IMR-90 (cell line): ENCODE measurements around the gene BLOC1S6. TPM values are rescaled to one million over a fixed set of nuclear protein-coding genes. Genes with fewer than 3 reads are reported as not detected.

ENCODE experiments used
- ATAC-seq: fragments of 200-7000 bp; cut with Tn5 transposase; 2 replicates; pipeline ENCODE4 v1.9.1; 2020; ENCODE audit warnings: low read depth, mild to moderate bottlenecking, moderate library complexity
- BruUV-seq: library from RNA; stranded (reverse); fragments of 400-500 nt; replicated peaks from 2 replicates; lab custom pipeline; 2021; lab: Mats Ljungman, UMichigan
- CTCF ChIA-PET: fragments of 300-600 bp; formaldehyde crosslinking; extraction: SDS; loops from one replicate; lab custom pipeline; 2021; ENCODE audit warnings: antibody characterized with exemption; lab: Yijun Ruan, JAX
- POLR2A ChIA-PET: fragments of 300-600 bp; sonication (Branson Sonifier 250); formaldehyde crosslinking; loops from one replicate; lab custom pipeline; 2022; ENCODE audit warnings: antibody characterized with exemption; ENCODE audit not compliant: unreplicated experiment; lab: Charles Lee
- DNase-seq: peaks from one replicate; pipeline ENCODE4 v3.0.0; 2013
- H2AFZ ChIP-seq: replicated peaks from 2 replicates; pipeline ENCODE3; 2013; ENCODE audit warnings: low read length, mild to moderate bottlenecking; ENCODE audit not compliant: poor library complexity
- H2AK5ac ChIP-seq: 2 replicates; pipeline ENCODE4 v1.6.1; 2013; ENCODE audit warnings: low read depth, low read length, inconsistent platforms
- H2AK9ac ChIP-seq: replicated peaks from 2 replicates; pipeline ENCODE3; 2013; ENCODE audit warnings: mild to moderate bottlenecking, low read depth, low read length, moderate library complexity; ENCODE audit not compliant: poor library complexity
- H2BK120ac ChIP-seq: 2 replicates; pipeline ENCODE4 v1.6.1; 2013; ENCODE audit warnings: low read depth, low read length, inconsistent platforms
- H2BK15ac ChIP-seq: 3 replicates; pipeline ENCODE4 v1.6.1; 2013; ENCODE audit warnings: low read depth, low read length, inconsistent platforms
- H2BK20ac ChIP-seq: 2 replicates; pipeline ENCODE4 v1.6.1; 2013; ENCODE audit warnings: low read depth, mild to moderate bottlenecking, inconsistent platforms, low read length, moderate library complexity
- H2BK5ac ChIP-seq: 2 replicates; pipeline ENCODE4 v1.6.1; 2013; ENCODE audit warnings: mild to moderate bottlenecking, low read depth, low read length, inconsistent platforms; ENCODE audit not compliant: poor library complexity, severe bottlenecking
- H3K14ac ChIP-seq: replicated peaks from 2 replicates; pipeline ENCODE4 v1.6.1; 2013; ENCODE audit warnings: low read depth, low read length, inconsistent platforms
- H3K18ac ChIP-seq: 2 replicates; pipeline ENCODE4 v1.6.1; 2013; ENCODE audit warnings: low read depth, low read length, control low read depth
- H3K23ac ChIP-seq: 2 replicates; pipeline ENCODE4 v1.6.1; 2013; ENCODE audit warnings: low read depth, low read length, inconsistent platforms
- H3K27ac ChIP-seq: 2 replicates; pipeline ENCODE4 v1.5.1; 2013; ENCODE audit warnings: mild to moderate bottlenecking, control low read depth, low read length; ENCODE audit not compliant: insufficient read depth
- H3K27me3 ChIP-seq: 2 replicates; pipeline ENCODE4 v1.6.1; 2013; ENCODE audit warnings: low read length; ENCODE audit not compliant: control insufficient read depth, insufficient read depth
- H3K36me3 ChIP-seq: 2 replicates; pipeline ENCODE4 v1.6.1; 2013; ENCODE audit warnings: low read length, mixed read lengths; ENCODE audit not compliant: control insufficient read depth, insufficient read depth
- H3K4ac ChIP-seq: 2 replicates; pipeline ENCODE4 v1.6.1; 2013; ENCODE audit warnings: low read depth, low read length, inconsistent platforms
- H3K4me1 ChIP-seq: 2 replicates; pipeline ENCODE4 v1.6.1; 2013; ENCODE audit warnings: low read length, mixed read lengths; ENCODE audit not compliant: control insufficient read depth, insufficient read depth
- H3K4me2 ChIP-seq: 2 replicates; pipeline ENCODE4 v1.6.1; 2013; ENCODE audit warnings: low read depth, mild to moderate bottlenecking, control low read depth, low read length, moderate library complexity
- H3K4me3 ChIP-seq: 2 replicates; pipeline ENCODE4 v1.5.1; 2013; ENCODE audit warnings: low read depth, mild to moderate bottlenecking, control low read depth, low read length, moderate library complexity; ENCODE audit not compliant: insufficient read depth
- H3K56ac ChIP-seq: 2 replicates; pipeline ENCODE4 v1.6.1; 2013; ENCODE audit warnings: low read length, inconsistent platforms; ENCODE audit not compliant: insufficient read depth; ENCODE audit errors: extremely low read depth
- H3K79me1 ChIP-seq, 2 experiments: 2 replicates each; pipeline ENCODE4 v1.6.1; 2013; ENCODE audit warnings: low read length in 2 of 2, inconsistent platforms in 1 of 2, low read depth in 1 of 2
- H3K9ac ChIP-seq: 2 replicates; pipeline ENCODE4 v1.6.1; 2013; ENCODE audit warnings: low read depth, low read length, control low read depth
- H3K9me1 ChIP-seq: 2 replicates; pipeline ENCODE4 v1.6.1; 2013; ENCODE audit warnings: low read length, inconsistent platforms; ENCODE audit not compliant: insufficient read depth
- H3K9me3 ChIP-seq: 2 replicates; pipeline ENCODE4 v1.6.1; 2013; ENCODE audit warnings: low read length; ENCODE audit not compliant: control insufficient read depth, insufficient read depth
- H4K20me1 ChIP-seq: 2 replicates; pipeline ENCODE4 v1.6.1; 2013; ENCODE audit warnings: low read length, inconsistent platforms; ENCODE audit not compliant: insufficient read depth
- H4K5ac ChIP-seq: 2 replicates; pipeline ENCODE4 v1.6.1; 2013; ENCODE audit warnings: mild to moderate bottlenecking, low read depth, low read length, control low read depth
- H4K8ac ChIP-seq, 2 experiments: 2 replicates each; pipeline ENCODE4 v1.6.1; 2013; ENCODE audit warnings: low read depth in 2 of 2, low read length in 2 of 2, control low read depth in 1 of 2, inconsistent platforms in 1 of 2
- H4K91ac ChIP-seq: 2 replicates; pipeline ENCODE4 v1.6.1; 2013; ENCODE audit warnings: low read depth, low read length, inconsistent platforms; ENCODE audit not compliant: insufficient read depth
- CEBPB ChIP-seq: IDR thresholded peaks from 2 replicates; pipeline ENCODE4 v1.6.1; 2012; ENCODE audit warnings: low read depth, low read length, improper control_type of control experiment
- MAFK ChIP-seq: IDR thresholded peaks from 2 replicates; pipeline ENCODE4 v1.6.1; 2012; ENCODE audit warnings: low read depth, low read length, improper control_type of control experiment
- MAZ ChIP-seq: IDR thresholded peaks from 2 replicates; pipeline ENCODE4 v1.6.1; 2012; ENCODE audit warnings: low read depth, mild to moderate bottlenecking, low read length, improper control_type of control experiment, moderate library complexity, borderline replicate concordance
- MXI1 ChIP-seq: IDR thresholded peaks from 2 replicates; pipeline ENCODE4 v1.6.1; 2012; ENCODE audit warnings: low read depth, mild to moderate bottlenecking, low read length, moderate library complexity, borderline replicate concordance
- NFE2L2 ChIP-seq: fragments of 150-350 bp; IDR thresholded peaks from 2 replicates; pipeline ENCODE4 v1.6.1; 2016; ENCODE audit warnings: low read depth, mild to moderate bottlenecking, low read length
- POLR2A ChIP-seq: IDR thresholded peaks from 2 replicates; pipeline ENCODE4 v1.6.1; 2012; ENCODE audit warnings: mild to moderate bottlenecking, low read depth, low read length
- RAD21 ChIP-seq: IDR thresholded peaks from 2 replicates; pipeline ENCODE4 v1.6.1; 2012; ENCODE audit warnings: low read length, improper control_type of control experiment
- SMC3 ChIP-seq: fragments of 150-350 bp; IDR thresholded peaks from 2 replicates; pipeline ENCODE4 v1.6.1; 2016; ENCODE audit warnings: low read depth, mild to moderate bottlenecking, antibody characterized with exemption, low read length, moderate library complexity
- WGBS, 2 experiments: methylation state at CpG; one replicate each; pipeline versions ENCODE4 v1.1.5 to v1.1.7; 2013; ENCODE audit warnings: missing lambda C conversion rate in 2 of 2; ENCODE audit not compliant: insufficient read length in 1 of 2; ENCODE audit errors: extremely low coverage in 2 of 2; 5-methylcytosine and 5-hydroxymethylcytosine counted together
- dilution Hi-C: fragments of 300-500 bp; cut with HindIII; formaldehyde crosslinking; loops from one replicate; pipeline ENCODE4 v1.14.3; 2018; ENCODE audit warnings: low sequenced_read_pairs; ENCODE audit not compliant: unreplicated experiment
- in situ Hi-C: fragments of 300-500 bp; cut with MboI; formaldehyde crosslinking; loops from 3 replicates; pipeline ENCODE4 v1.14.3; 2019; ENCODE audit warnings: low sequenced_read_pairs, inconsistent platforms, mixed read lengths
- intact Hi-C: fragments of 100-400 bp; cut with micrococcal nuclease; formaldehyde crosslinking; loops from 2 replicates; pipeline ENCODE4 v1.10.0; 2022
- polyA plus RNA-seq, 3 experiments: library from polyadenylated mRNA; depleted of rRNA; stranded (reverse); fragments of >200 nt; gene quantifications; 2 replicates each; pipeline ENCODE4 v1.2.3, GENCODE V29; 2012; ENCODE audit warnings: low replicate concordance in 1 of 3
- total RNA-seq: library from RNA; depleted of rRNA; stranded (reverse); fragments of >200 nt; gene quantifications from 2 replicates; pipeline ENCODE4 v1.2.3, GENCODE V29; 2012
- TF ChIP-seq, protein P1 (sequence below): conservative IDR thresholded peaks from 2 replicates; pipeline ENCODE4 v1.5.1; 2012; ENCODE audit warnings: mild to moderate bottlenecking, low read depth, low read length, improper control_type of control experiment
- TF ChIP-seq, protein P2 (sequence below): fragments of 150-350 bp; IDR thresholded peaks from 2 replicates; pipeline ENCODE4 v1.6.1; 2017; ENCODE audit warnings: mild to moderate bottlenecking, antibody characterized with exemption, low read length, low read depth

BLOC1S6 gene
- total and polyA plus RNA-seq, 2 of the 4 experiments (the other 2 are of a cell fraction) = 21.7 to 40.9 TPM

DNA sequence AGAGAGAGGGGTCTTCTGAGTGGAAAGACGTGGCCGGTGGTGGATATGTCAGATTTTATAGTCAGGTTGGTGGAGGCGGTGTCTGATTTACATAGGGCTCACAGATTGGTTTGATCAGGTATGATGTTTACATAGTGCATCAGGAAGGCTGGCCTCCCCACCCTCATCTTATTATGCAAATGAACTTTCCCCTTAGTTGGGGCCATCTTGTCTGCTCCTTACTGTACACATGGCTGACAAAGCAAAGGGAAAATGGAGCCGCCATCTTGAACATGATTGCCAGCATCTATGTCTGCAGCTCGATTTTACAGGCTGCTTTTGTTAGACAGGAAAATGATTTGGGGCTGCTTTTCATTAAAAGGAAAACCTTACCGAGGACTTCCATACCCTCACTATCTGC lies 67.6 kb downstream of the BLOC1S6 start:
- BruUV-seq = no TSS peak
- no peaks in the 10 kb centered on the region for H3K9me1 ChIP-seq
- dilution Hi-C loops = no loop called here
- ATAC-seq = no peak
- no peak overlapping the region for H3K9ac ChIP-seq
- no peak overlapping the region for H2BK5ac ChIP-seq
- H2AK5ac ChIP-seq = no peak overlapping the region
- no peak overlapping the region for H3K18ac ChIP-seq
- ChIA-PET CTCF (no interaction called here), POLR2A (no interaction called here)
- intact Hi-C loops = no loop called here
- H3K4ac ChIP-seq = no peak overlapping the region
- H2BK20ac ChIP-seq = no peak overlapping the region
- H3K79me1 ChIP-seq = no peaks in the 10 kb centered on the region; a peak in 1 of 4 replicates
- in situ Hi-C loops = no loop called here
- peaks cover 2% of the 10 kb centered on the region for H3K36me3 ChIP-seq
- no peak overlapping the region for H3K23ac ChIP-seq
- no peak overlapping the region for H2BK15ac ChIP-seq
- H2BK120ac ChIP-seq = no peak overlapping the region
- H3K4me2 ChIP-seq = no peak overlapping the region
- H3K27ac ChIP-seq = no peak overlapping the region
- no peak overlapping the region for H2AFZ ChIP-seq
- DNase-seq = no peak
- no peak overlapping the region for H3K14ac ChIP-seq
- H4K5ac ChIP-seq = no peak overlapping the region
- H4K8ac ChIP-seq = no peak overlapping the region
- H2AK9ac ChIP-seq = no peak overlapping the region
- WGBS, 2 experiments = no CpG with 5 or more reads among the region's 6 CpGs
- TF ChIP-seq CEBPB = no peak
- no peak for TF ChIP-seq MAFK
- TF ChIP-seq NFE2L2 = no peak
- no peak for TF ChIP-seq MAZ
- TF ChIP-seq, protein P1, sequence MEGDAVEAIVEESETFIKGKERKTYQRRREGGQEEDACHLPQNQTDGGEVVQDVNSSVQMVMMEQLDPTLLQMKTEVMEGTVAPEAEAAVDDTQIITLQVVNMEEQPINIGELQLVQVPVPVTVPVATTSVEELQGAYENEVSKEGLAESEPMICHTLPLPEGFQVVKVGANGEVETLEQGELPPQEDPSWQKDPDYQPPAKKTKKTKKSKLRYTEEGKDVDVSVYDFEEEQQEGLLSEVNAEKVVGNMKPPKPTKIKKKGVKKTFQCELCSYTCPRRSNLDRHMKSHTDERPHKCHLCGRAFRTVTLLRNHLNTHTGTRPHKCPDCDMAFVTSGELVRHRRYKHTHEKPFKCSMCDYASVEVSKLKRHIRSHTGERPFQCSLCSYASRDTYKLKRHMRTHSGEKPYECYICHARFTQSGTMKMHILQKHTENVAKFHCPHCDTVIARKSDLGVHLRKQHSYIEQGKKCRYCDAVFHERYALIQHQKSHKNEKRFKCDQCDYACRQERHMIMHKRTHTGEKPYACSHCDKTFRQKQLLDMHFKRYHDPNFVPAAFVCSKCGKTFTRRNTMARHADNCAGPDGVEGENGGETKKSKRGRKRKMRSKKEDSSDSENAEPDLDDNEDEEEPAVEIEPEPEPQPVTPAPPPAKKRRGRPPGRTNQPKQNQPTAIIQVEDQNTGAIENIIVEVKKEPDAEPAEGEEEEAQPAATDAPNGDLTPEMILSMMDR = no peak
- no peak for TF ChIP-seq MXI1
- no peak for TF ChIP-seq POLR2A
- TF ChIP-seq SMC3 = no peak
- TF ChIP-seq RAD21 = no peak
- TF ChIP-seq, protein P2, sequence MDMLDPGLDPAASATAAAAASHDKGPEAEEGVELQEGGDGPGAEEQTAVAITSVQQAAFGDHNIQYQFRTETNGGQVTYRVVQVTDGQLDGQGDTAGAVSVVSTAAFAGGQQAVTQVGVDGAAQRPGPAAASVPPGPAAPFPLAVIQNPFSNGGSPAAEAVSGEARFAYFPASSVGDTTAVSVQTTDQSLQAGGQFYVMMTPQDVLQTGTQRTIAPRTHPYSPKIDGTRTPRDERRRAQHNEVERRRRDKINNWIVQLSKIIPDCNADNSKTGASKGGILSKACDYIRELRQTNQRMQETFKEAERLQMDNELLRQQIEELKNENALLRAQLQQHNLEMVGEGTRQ = no peak
- H4K20me1 ChIP-seq = no peaks in the 10 kb centered on the region
- H3K4me3 ChIP-seq = no peak overlapping the region
- H3K56ac ChIP-seq = no peak overlapping the region
- no peak overlapping the region for H4K91ac ChIP-seq
- H3K27me3 ChIP-seq = no peaks in the 10 kb centered on the region
- H3K4me1 ChIP-seq = no peaks in the 10 kb centered on the region
- no peaks in the 10 kb centered on the region for H3K9me3 ChIP-seq
